ENCODE results near the gene USP53. TPM values are rescaled to one million over a fixed set of nuclear protein-coding genes. Genes with fewer than 3 reads are reported as not detected.
"Not testable (repeated sequence)": the region's sequence is repeated elsewhere in the genome, so short reads cannot be mapped to it uniquely, and the experiment has no call there.

Gene USP53
- 4.4 and 4.6 TPM in 2 replicates for total RNA-seq

- intact Hi-C loops (cut with micrococcal nuclease) = loop anchor here (1.0 to 5.0 kb wide), 8 partner anchors 26 to 622 kb away; partner anchors contain the start of genes METTL14 and SEC24D
These were observed at the start of gene USP53 for GRCh38 chr4:119212234-119212963. TSS of gene USP53 (plus strand) at chr4:119212713. CDS start at chr4:119239760, 27,047 bp downstream.

- intact Hi-C loops (cut with micrococcal nuclease) = no loop called here
These were observed 46.7 kb upstream of the USP53 start for GRCh38 chr4:119165767-119166166.

GRCh38 chr4:119170195-119170594 lies 42.3 kb upstream of the USP53 start:
- intact Hi-C loops (cut with micrococcal nuclease) = no loop called here

GRCh38 chr4:119172223-119172622 lies 40.3 kb upstream of the USP53 start:
- intact Hi-C loops (cut with micrococcal nuclease) = no loop called here

- intact Hi-C loops (cut with micrococcal nuclease) = not testable (repeated sequence)
These were observed 38.7 kb upstream of the USP53 start for GRCh38 chr4:119173729-119174361.

GRCh38 chr4:119179011-119179410 lies 33.5 kb upstream of the USP53 start:
- intact Hi-C loops (cut with micrococcal nuclease) = no loop called here

GRCh38 chr4:119184128-119184527 lies 28.4 kb upstream of the USP53 start:
- intact Hi-C loops (cut with micrococcal nuclease) = no loop called here

- intact Hi-C loops (cut with micrococcal nuclease) = no loop called here
These were observed 22.9 kb upstream of the USP53 start for GRCh38 chr4:119189638-119190037.

- intact Hi-C loops (cut with micrococcal nuclease) = no loop called here
These were observed 22.2 kb upstream of the USP53 start for GRCh38 chr4:119190354-119190753.

- intact Hi-C loops (cut with micrococcal nuclease) = no loop called here
These were observed 21.0 kb upstream of the USP53 start for GRCh38 chr4:119191505-119191904.

- intact Hi-C loops (cut with micrococcal nuclease) = no loop called here
These were observed 14.7 kb upstream of the USP53 start for GRCh38 chr4:119197772-119198212.

GRCh38 chr4:119204916-119205315 lies 7.6 kb upstream of the USP53 start:
- intact Hi-C loops (cut with micrococcal nuclease) = no loop called here

GRCh38 chr4:119205690-119206089 lies 6.8 kb upstream of the USP53 start:
- intact Hi-C loops (cut with micrococcal nuclease) = no loop called here

- intact Hi-C loops (cut with micrococcal nuclease) = no loop called here
These were observed 6.3 kb upstream of the USP53 start for GRCh38 chr4:119206178-119206577.

- intact Hi-C loops (cut with micrococcal nuclease) = no loop called here
These were observed 5.5 kb upstream of the USP53 start for GRCh38 chr4:119207051-119207450.

GRCh38 chr4:119209077-119209476 lies 3.4 kb upstream of the USP53 start:
- intact Hi-C loops (cut with micrococcal nuclease) = no loop called here

GRCh38 chr4:119209586-119209985 lies 2.9 kb upstream of the USP53 start:
- intact Hi-C loops (cut with micrococcal nuclease) = no loop called here

- intact Hi-C loops (cut with micrococcal nuclease) = loop anchor here (5.0 kb wide), 1 partner anchor 373 kb away; the partner anchor contains the start of gene SEC24D
These were observed 1.7 kb upstream of the USP53 start for GRCh38 chr4:119210775-119211174.

GRCh38 chr4:119211867-119212233 lies 663 bp upstream of the USP53 start:
- intact Hi-C loops (cut with micrococcal nuclease) = loop anchor here (1.0 to 5.0 kb wide), 8 partner anchors 26 to 621 kb away; partner anchors contain the start of genes METTL14 and SEC24D

- intact Hi-C loops (cut with micrococcal nuclease) = loop anchor here (1.0 to 5.0 kb wide), 8 partner anchors 25 to 622 kb away; partner anchors contain the start of genes METTL14 and SEC24D
These were observed 572 bp downstream of the USP53 start for GRCh38 chr4:119212964-119213606.

GRCh38 chr4:119218093-119218492 lies 5.6 kb downstream of the USP53 start:
- intact Hi-C loops (cut with micrococcal nuclease) = no loop called here

GRCh38 chr4:119221412-119221811 lies 8.9 kb downstream of the USP53 start:
- intact Hi-C loops (cut with micrococcal nuclease) = no loop called here

Data from T-helper 2 cell treated with Interferon-gamma antibody and Interleukin-4, amounts not matched to agents 100 ng/mL and 5 ng/mL, for 36 hours (primary cell).